Endothelial cell of umbilical vein (primary cell): Measurements from ENCODE around the gene SH3RF3. TPM values are rescaled to one million over a fixed set of nuclear protein-coding genes. Genes with fewer than 3 reads are reported as not detected.

Experiments
- BruUV-seq: library from RNA; stranded (reverse); fragments of 400-500 nt; replicated peaks from 2 replicates; lab custom pipeline; 2021; lab: Mats Ljungman, UMichigan
- CTCF ChIA-PET: fragments of 300-600, 350-600 bp; sonication (Branson Sonifier 250); formaldehyde crosslinking; loops from one replicate; lab custom pipeline; 2021; ENCODE audit warnings: antibody characterized with exemption, inconsistent platforms; lab: Charles Lee
- POLR2A ChIA-PET: fragments of 300-600, 350-600 bp; sonication (Branson Sonifier 250); formaldehyde crosslinking; loops from one replicate; lab custom pipeline; 2021; ENCODE audit warnings: antibody characterized with exemption, inconsistent platforms; lab: Charles Lee
- DNase-seq: peaks from one replicate; pipeline ENCODE4 v3.0.0-alpha.2; 2011; ENCODE audit warnings: low read depth, low spot score
- FAIRE-seq: peaks from 2 replicates; lab custom pipeline; 2011; peaks lifted over from hg19 to GRCh38; lab: Jason Lieb, UNC
- H2AFZ ChIP-seq: 2 replicates; pipeline ENCODE4 v1.6.0; 2012; ENCODE audit warnings: low read depth, low read length, control low read depth, inconsistent platforms
- H3K27ac ChIP-seq: 2 replicates; pipeline ENCODE4 v1.5.1; 2011; ENCODE audit warnings: low read depth, mild to moderate bottlenecking, control low read depth, low read length, moderate library complexity; ENCODE audit not compliant: insufficient read depth
- H3K27me3 ChIP-seq, 2 experiments: 2 replicates each; pipeline versions ENCODE4 v1.6.0 to v1.6.1; 2011; ENCODE audit warnings: low read length in 2 of 2, mixed read lengths in 1 of 2; ENCODE audit not compliant: control insufficient read depth in 2 of 2, insufficient read depth in 2 of 2
- H3K36me3 ChIP-seq, 2 experiments: 2 replicates in 1 of 2; 3 replicates in 1 of 2; pipeline ENCODE4 v1.5.1; 2011; ENCODE audit warnings: low read length in 2 of 2, mild to moderate bottlenecking in 1 of 2, moderate library complexity in 1 of 2; ENCODE audit not compliant: control insufficient read depth in 2 of 2, insufficient read depth in 2 of 2; ENCODE audit errors: extremely low read depth in 1 of 2
- H3K4me1 ChIP-seq: 3 replicates; pipeline ENCODE4 v1.5.1; 2011; ENCODE audit warnings: mild to moderate bottlenecking, low read length; ENCODE audit not compliant: control insufficient read depth, insufficient read depth; ENCODE audit errors: extremely low read depth
- H3K4me2 ChIP-seq: 2 replicates; pipeline ENCODE4 v1.6.1; 2011; ENCODE audit warnings: low read length, control low read depth, mixed read lengths; ENCODE audit not compliant: insufficient read depth
- H3K4me3 ChIP-seq, 3 experiments: fragments of 200-600 bp in 1 of 3; sonication (generic), shearing (Covaris generic) in 1 of 3; replicated peaks in 1 of 3; 2 replicates each; pipeline ENCODE4 v1.5.1; 2011 to 2016; ENCODE audit warnings: control low read depth in 3 of 3, low read length in 3 of 3, mild to moderate bottlenecking in 2 of 3, inconsistent platforms in 1 of 3, low read depth in 1 of 3, moderate library complexity in 1 of 3; ENCODE audit not compliant: insufficient read depth in 1 of 3
- H3K79me2 ChIP-seq: 2 replicates; pipeline ENCODE4 v1.6.0; 2012; ENCODE audit warnings: low read length, inconsistent platforms; ENCODE audit not compliant: control insufficient read depth, insufficient read depth
- H3K9ac ChIP-seq: replicated peaks from 2 replicates; pipeline ENCODE3; 2011; ENCODE audit warnings: low read length, control low read depth; ENCODE audit not compliant: insufficient read depth; ENCODE audit errors: extremely low read depth
- H3K9me1 ChIP-seq: replicated peaks from 3 replicates; pipeline ENCODE4 v1.6.0; 2011; ENCODE audit warnings: mild to moderate bottlenecking, low read length; ENCODE audit not compliant: control insufficient read depth, insufficient read depth; ENCODE audit errors: extremely low read depth
- H3K9me3 ChIP-seq: replicated peaks from 2 replicates; pipeline ENCODE4 v1.5.1; 2012; ENCODE audit warnings: low read length, inconsistent platforms; ENCODE audit not compliant: control insufficient read depth, insufficient read depth
- H4K20me1 ChIP-seq: replicated peaks from 2 replicates; pipeline ENCODE3; 2011; ENCODE audit warnings: mild to moderate bottlenecking, low read length; ENCODE audit not compliant: control insufficient read depth, insufficient read depth; ENCODE audit errors: extremely low read depth
- CTCF ChIP-seq, 2 donors: IDR thresholded peaks; 1 replicate in 1 of 2; 2 replicates in 1 of 2; pipeline ENCODE4 v1.5.1; 2011; ENCODE audit warnings: low read length in 2 of 2, mild to moderate bottlenecking in 2 of 2, moderate library complexity in 2 of 2, control low read depth in 1 of 2, inconsistent platforms in 1 of 2, low read depth in 1 of 2; ENCODE audit not compliant: insufficient read depth in 1 of 2; ENCODE audit errors: extremely low read depth in 1 of 2
- EZH2 ChIP-seq: IDR thresholded peaks from 2 replicates; pipeline ENCODE4 v1.6.1; 2012; ENCODE audit warnings: borderline replicate concordance, low read depth, mild to moderate bottlenecking, moderate library complexity, low read length, inconsistent platforms; ENCODE audit not compliant: severe bottlenecking
- FOS ChIP-seq: IDR thresholded peaks from 2 replicates; pipeline ENCODE4 v1.6.1; 2011; ENCODE audit warnings: mild to moderate bottlenecking, low read length, moderate library complexity, borderline replicate concordance; ENCODE audit not compliant: insufficient read depth
- GATA2 ChIP-seq: IDR thresholded peaks from 2 replicates; pipeline ENCODE4 v1.7.0; 2011; ENCODE audit warnings: low read depth, mild to moderate bottlenecking, moderate library complexity, mixed read lengths, low read length; ENCODE audit not compliant: insufficient read length, insufficient read depth
- JUN ChIP-seq: IDR thresholded peaks from 2 replicates; pipeline ENCODE4 v1.6.1; 2011; ENCODE audit warnings: borderline replicate concordance, low read depth; ENCODE audit not compliant: insufficient read length, insufficient read depth
- MAX ChIP-seq: IDR thresholded peaks from 2 replicates; pipeline ENCODE4 v1.6.1; 2011; ENCODE audit not compliant: insufficient read depth, insufficient read length
- MYC ChIP-seq: IDR thresholded peaks from one replicate; pipeline ENCODE4 v1.6.1; 2011; ENCODE audit warnings: mild to moderate bottlenecking, low read depth, low read length
- POLR2A ChIP-seq: IDR thresholded peaks from 2 replicates; pipeline ENCODE4 v1.6.1; 2012; ENCODE audit warnings: low read depth, mild to moderate bottlenecking, control low read depth, low read length
- POLR2AphosphoS5 ChIP-seq: IDR thresholded peaks from 2 replicates; pipeline ENCODE4 v1.6.1; 2012; ENCODE audit warnings: low read depth, mild to moderate bottlenecking, control low read depth, low read length, moderate library complexity; ENCODE audit not compliant: insufficient read depth
- dilution Hi-C: fragments of 300-500 bp; cut with MboI; formaldehyde crosslinking; loops from one replicate; pipeline ENCODE4 v1.15.0; 2019; ENCODE audit warnings: low sequenced_read_pairs; ENCODE audit not compliant: extremely low pct_ligation_motif_present
- intact Hi-C: fragments of 100-400 bp; cut with micrococcal nuclease; formaldehyde crosslinking; loops from one replicate; pipeline ENCODE4 v1.10.0; 2022
- polyA plus RNA-seq, 4 experiments: library from polyadenylated mRNA; depleted of rRNA in 3 of 4; stranded (reverse) in 3 of 4; unstranded in 1 of 4; fragments of >200 nt; gene quantifications; 2 replicates each; pipeline versions ENCODE4 v1.2.1 to v1.2.3, GENCODE V29; 2011 to 2012; ENCODE audit warnings: missing spikeins in 1 of 4
- total RNA-seq: library from RNA; stranded (reverse); gene quantifications from 2 replicates; pipeline ENCODE4 v1.2.3, GENCODE V29; 2021

Gene SH3RF3
- total and polyA plus RNA-seq, 2 donors (not counting 3 experiments of a cell fraction or from before 2014, with no cell fraction given), result 3.8 to 14.7 TPM

- POLR2A ChIA-PET, result no interaction called here
- no peaks in the 10 kb centered on the region for H3K9me3 ChIP-seq
- no peak overlapping the region for H2AFZ ChIP-seq
- intact Hi-C loops (no loop called here), dilution Hi-C loops (no loop called here)
- CTCF ChIA-PET, result no interaction called here
- H3K27me3 ChIP-seq, result no peaks in the 10 kb centered on the region
- no peak overlapping the region for H3K9ac ChIP-seq
- BruUV-seq, result no TSS peak
- no peaks in the 10 kb centered on the region for H4K20me1 ChIP-seq
- H3K9me1 ChIP-seq, result no peaks in the 10 kb centered on the region
- TF ChIP-seq MYC (no peak), GATA2 (no peak), CTCF (IDR thresholded peaks at IDR 0.05; ENCODE audit: extremely low read depth in 1 of 2, insufficient read depth in 1 of 2, low read depth in 1 of 2, low read length in 2 of 2) (no peak), POLR2AphosphoS5 (no peak), POLR2A (no peak), EZH2 (no peak), MAX (no peak), FOS (no peak), JUN (no peak)
- no peak overlapping the region for H3K4me2 ChIP-seq
- peaks cover 36% of the 10 kb centered on the region for H3K4me1 ChIP-seq
- H3K4me3 ChIP-seq, result no peak overlapping the region
- no peak overlapping the region for H3K27ac ChIP-seq
- DNase-seq (no peak), FAIRE-seq (no peak)
- H3K36me3 ChIP-seq, result no peaks in the 10 kb centered on the region
- peaks cover 82% of the 10 kb centered on the region for H3K79me2 ChIP-seq
Observed at GRCh38 chr2:109136542-109136941, 7.5 kb downstream of the SH3RF3 start.
